PC-9 (cell line): Measurements from ENCODE around the gene PIGZ.

Experiments used
- CTCF ChIP-seq: fragments of 200-600 bp; sonication (generic); conservative IDR thresholded peaks from 2 replicates; pipeline ENCODE4 v1.6.1; 2017; ENCODE audit warnings: mixed run types, antibody characterized with exemption, mild to moderate bottlenecking, moderate library complexity
- EZH2 ChIP-seq: fragments of 200-600 bp; sonication (generic); IDR thresholded peaks from 2 replicates; pipeline ENCODE4 v1.8.0; 2017; ENCODE audit warnings: antibody characterized with exemption, low read depth

GRCh38 chr3:196988241-196989029 is 19.8 kb upstream of the PIGZ start:
- TF ChIP-seq EZH2 (no peak), CTCF (peak; percentile 43; the same call in 1 of the 2 replicates)
